Measurements from ENCODE around the gene IFNAR1. TPM values are rescaled to one million over a fixed set of nuclear protein-coding genes. Genes with fewer than 3 reads are reported as not detected.

The IFNAR1 gene
- total and polyA plus RNA-seq, 9 of the 15 experiments (the other 6 are each of a cell fraction or from before 2014, with no cell fraction given) = 8.6 to 31.8 (median 14.8) TPM

DNA sequence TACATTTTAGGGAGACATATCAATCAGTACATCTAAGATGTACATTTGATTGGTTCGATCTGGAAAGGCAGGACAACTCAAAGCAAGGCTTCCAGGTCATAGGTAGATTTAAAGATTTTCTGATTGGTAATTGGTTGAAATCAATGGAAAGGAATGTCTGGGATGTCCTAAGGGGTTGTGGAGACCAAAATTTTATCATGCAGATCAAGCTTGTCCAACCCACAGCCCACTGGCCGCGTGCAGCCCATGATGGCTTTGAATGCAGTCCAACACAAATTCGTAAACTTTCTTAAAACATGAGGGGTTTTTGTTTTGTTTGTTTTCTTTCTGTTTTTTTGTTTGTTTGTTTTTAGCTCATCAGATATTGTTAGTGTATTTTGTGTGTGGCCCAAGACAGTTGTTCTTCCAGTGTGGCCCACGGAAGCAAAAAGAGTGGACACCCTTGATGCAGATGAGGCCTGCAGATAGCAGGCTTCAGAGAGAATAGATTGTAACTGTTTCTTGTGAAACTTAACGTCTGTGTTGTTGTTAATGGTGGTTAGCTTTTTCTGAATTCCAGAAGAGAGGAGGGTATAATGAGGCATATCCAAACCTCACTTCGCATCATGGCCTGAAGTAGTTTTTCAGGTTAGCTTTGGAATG lies 3.1 kb downstream of the IFNAR1 start:
- H3K27me3 ChIP-seq (ENCODE audit: control insufficient read depth in 2 of 2, insufficient read depth in 2 of 2, low read length in 2 of 2) = no peaks in the 10 kb centered on the region
- peak in 1 of 4 experiments; percentile 23 for DNase-seq (ENCODE audit: extremely low read depth in 1 of 4, low spot score in 3 of 4)
- peak overlapping the region; percentile 16 for H3K4me2 ChIP-seq (ENCODE audit: insufficient read depth, low read length)
- no peak for ATAC-seq
- no peak overlapping the region for H3K4me3 ChIP-seq
- WGBS (ENCODE audit: insufficient coverage, low coverage, missing lambda C conversion rate) = 44% methylated on average over 7 of the region's 7 CpGs
- in situ Hi-C loops (cut with MboI) = no loop called here
- no peak overlapping the region for H2AFZ ChIP-seq (ENCODE audit: low read depth, low read length)
- BruUV-seq (replicated peaks) = no TSS peak
- H3K27ac ChIP-seq (ENCODE audit: extremely low read depth, low read depth, low read length) = no peak overlapping the region
- no peaks in the 10 kb centered on the region for H4K20me1 ChIP-seq (replicated peaks; ENCODE audit: control insufficient read depth, insufficient read depth, low read length)
- no peak for FAIRE-seq
- H3K9me3 ChIP-seq (replicated peaks; ENCODE audit: control insufficient read depth, insufficient read depth, low read depth, low read length) = peaks cover 3% of the 10 kb centered on the region; the same call in 1 of the 2 replicates
- H3K79me2 ChIP-seq (ENCODE audit: control insufficient read depth, insufficient read depth, low read length) = peaks cover 84% of the 10 kb centered on the region
- H3K9ac ChIP-seq (ENCODE audit: insufficient read depth in 1 of 2, low read depth in 2 of 2, low read length in 2 of 2) = no peak overlapping the region
- POLR2A ChIA-PET = interaction anchor here (0.6 to 1.5 kb wide), 5 partner anchors 8 to 104 kb away, joined by 3 to 6 read pairs (median 4); no protein-coding TSS in a partner anchor
- CTCF ChIA-PET (ENCODE audit: low intra/inter-chr PET ratio) = no interaction called here
- peaks cover 19% of the 10 kb centered on the region; the same call in 2 of the 3 replicates for H3K36me3 ChIP-seq (ENCODE audit: control insufficient read depth, insufficient read depth, low read length)
- peaks cover 17 to 39% of the 10 kb centered on the region in 2 experiments for H3K4me1 ChIP-seq (replicated peaks in 1 of 2; ENCODE audit: control insufficient read depth in 2 of 2, insufficient read depth in 2 of 2, low read length in 2 of 2)
- intact Hi-C loops (cut with micrococcal nuclease) = no loop called here
- H3K9me1 ChIP-seq (ENCODE audit: control insufficient read depth, insufficient read depth, low read length) = no peaks in the 10 kb centered on the region
- TF ChIP-seq GATA2 (CRISPR knock-in tag; IDR thresholded peaks at IDR 0.05) (peak; percentile 29; the same call in 1 of the 2 replicates), SMAD4 (CRISPR knock-in tag; conservative IDR thresholded peaks at IDR 0.05) (0 out of 2 replicates have a peak, but pooled peaks have one; percentile 40), EHMT2 (IDR thresholded peaks at IDR 0.05) (0 out of 2 replicates have a peak, but pooled peaks have one; percentile 10), CREBBP (IDR thresholded peaks at IDR 0.05; ENCODE audit: low read depth, low read length) (no peak), CXXC5 (CRISPR knock-in tag; IDR thresholded peaks at IDR 0.05) (peak; percentile 32), STAT5B (CRISPR knock-in tag; IDR thresholded peaks at IDR 0.05) (no peak), L3MBTL2 (IDR thresholded peaks at IDR 0.05) (peak; percentile 89)
- TF ChIP-seq, protein P1, sequence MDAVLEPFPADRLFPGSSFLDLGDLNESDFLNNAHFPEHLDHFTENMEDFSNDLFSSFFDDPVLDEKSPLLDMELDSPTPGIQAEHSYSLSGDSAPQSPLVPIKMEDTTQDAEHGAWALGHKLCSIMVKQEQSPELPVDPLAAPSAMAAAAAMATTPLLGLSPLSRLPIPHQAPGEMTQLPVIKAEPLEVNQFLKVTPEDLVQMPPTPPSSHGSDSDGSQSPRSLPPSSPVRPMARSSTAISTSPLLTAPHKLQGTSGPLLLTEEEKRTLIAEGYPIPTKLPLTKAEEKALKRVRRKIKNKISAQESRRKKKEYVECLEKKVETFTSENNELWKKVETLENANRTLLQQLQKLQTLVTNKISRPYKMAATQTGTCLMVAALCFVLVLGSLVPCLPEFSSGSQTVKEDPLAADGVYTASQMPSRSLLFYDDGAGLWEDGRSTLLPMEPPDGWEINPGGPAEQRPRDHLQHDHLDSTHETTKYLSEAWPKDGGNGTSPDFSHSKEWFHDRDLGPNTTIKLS (IDR thresholded peaks at IDR 0.05; ENCODE audit: borderline replicate concordance, low read depth) = 0 out of 2 replicates have a peak, but pooled peaks have one; percentile 27
- TF ChIP-seq, protein P2, sequence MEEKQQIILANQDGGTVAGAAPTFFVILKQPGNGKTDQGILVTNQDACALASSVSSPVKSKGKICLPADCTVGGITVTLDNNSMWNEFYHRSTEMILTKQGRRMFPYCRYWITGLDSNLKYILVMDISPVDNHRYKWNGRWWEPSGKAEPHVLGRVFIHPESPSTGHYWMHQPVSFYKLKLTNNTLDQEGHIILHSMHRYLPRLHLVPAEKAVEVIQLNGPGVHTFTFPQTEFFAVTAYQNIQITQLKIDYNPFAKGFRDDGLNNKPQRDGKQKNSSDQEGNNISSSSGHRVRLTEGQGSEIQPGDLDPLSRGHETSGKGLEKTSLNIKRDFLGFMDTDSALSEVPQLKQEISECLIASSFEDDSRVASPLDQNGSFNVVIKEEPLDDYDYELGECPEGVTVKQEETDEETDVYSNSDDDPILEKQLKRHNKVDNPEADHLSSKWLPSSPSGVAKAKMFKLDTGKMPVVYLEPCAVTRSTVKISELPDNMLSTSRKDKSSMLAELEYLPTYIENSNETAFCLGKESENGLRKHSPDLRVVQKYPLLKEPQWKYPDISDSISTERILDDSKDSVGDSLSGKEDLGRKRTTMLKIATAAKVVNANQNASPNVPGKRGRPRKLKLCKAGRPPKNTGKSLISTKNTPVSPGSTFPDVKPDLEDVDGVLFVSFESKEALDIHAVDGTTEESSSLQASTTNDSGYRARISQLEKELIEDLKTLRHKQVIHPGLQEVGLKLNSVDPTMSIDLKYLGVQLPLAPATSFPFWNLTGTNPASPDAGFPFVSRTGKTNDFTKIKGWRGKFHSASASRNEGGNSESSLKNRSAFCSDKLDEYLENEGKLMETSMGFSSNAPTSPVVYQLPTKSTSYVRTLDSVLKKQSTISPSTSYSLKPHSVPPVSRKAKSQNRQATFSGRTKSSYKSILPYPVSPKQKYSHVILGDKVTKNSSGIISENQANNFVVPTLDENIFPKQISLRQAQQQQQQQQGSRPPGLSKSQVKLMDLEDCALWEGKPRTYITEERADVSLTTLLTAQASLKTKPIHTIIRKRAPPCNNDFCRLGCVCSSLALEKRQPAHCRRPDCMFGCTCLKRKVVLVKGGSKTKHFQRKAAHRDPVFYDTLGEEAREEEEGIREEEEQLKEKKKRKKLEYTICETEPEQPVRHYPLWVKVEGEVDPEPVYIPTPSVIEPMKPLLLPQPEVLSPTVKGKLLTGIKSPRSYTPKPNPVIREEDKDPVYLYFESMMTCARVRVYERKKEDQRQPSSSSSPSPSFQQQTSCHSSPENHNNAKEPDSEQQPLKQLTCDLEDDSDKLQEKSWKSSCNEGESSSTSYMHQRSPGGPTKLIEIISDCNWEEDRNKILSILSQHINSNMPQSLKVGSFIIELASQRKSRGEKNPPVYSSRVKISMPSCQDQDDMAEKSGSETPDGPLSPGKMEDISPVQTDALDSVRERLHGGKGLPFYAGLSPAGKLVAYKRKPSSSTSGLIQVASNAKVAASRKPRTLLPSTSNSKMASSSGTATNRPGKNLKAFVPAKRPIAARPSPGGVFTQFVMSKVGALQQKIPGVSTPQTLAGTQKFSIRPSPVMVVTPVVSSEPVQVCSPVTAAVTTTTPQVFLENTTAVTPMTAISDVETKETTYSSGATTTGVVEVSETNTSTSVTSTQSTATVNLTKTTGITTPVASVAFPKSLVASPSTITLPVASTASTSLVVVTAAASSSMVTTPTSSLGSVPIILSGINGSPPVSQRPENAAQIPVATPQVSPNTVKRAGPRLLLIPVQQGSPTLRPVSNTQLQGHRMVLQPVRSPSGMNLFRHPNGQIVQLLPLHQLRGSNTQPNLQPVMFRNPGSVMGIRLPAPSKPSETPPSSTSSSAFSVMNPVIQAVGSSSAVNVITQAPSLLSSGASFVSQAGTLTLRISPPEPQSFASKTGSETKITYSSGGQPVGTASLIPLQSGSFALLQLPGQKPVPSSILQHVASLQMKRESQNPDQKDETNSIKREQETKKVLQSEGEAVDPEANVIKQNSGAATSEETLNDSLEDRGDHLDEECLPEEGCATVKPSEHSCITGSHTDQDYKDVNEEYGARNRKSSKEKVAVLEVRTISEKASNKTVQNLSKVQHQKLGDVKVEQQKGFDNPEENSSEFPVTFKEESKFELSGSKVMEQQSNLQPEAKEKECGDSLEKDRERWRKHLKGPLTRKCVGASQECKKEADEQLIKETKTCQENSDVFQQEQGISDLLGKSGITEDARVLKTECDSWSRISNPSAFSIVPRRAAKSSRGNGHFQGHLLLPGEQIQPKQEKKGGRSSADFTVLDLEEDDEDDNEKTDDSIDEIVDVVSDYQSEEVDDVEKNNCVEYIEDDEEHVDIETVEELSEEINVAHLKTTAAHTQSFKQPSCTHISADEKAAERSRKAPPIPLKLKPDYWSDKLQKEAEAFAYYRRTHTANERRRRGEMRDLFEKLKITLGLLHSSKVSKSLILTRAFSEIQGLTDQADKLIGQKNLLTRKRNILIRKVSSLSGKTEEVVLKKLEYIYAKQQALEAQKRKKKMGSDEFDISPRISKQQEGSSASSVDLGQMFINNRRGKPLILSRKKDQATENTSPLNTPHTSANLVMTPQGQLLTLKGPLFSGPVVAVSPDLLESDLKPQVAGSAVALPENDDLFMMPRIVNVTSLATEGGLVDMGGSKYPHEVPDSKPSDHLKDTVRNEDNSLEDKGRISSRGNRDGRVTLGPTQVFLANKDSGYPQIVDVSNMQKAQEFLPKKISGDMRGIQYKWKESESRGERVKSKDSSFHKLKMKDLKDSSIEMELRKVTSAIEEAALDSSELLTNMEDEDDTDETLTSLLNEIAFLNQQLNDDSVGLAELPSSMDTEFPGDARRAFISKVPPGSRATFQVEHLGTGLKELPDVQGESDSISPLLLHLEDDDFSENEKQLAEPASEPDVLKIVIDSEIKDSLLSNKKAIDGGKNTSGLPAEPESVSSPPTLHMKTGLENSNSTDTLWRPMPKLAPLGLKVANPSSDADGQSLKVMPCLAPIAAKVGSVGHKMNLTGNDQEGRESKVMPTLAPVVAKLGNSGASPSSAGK (IDR thresholded peaks at IDR 0.05) = peak; percentile 94
